Uterus (tissue), 2 donors: ENCODE data around the gene ZNF724.

ENCODE experiments used
- POLR2A ChIP-seq, 2 donors: fragments of 450-650 bp; IDR thresholded peaks; one replicate each; pipeline ENCODE4 v1.6.1; 2016; ENCODE audit warnings: antibody characterized with exemption in 2 of 2, mild to moderate bottlenecking in 1 of 2, moderate library complexity in 1 of 2
- TF ChIP-seq, protein P1 (sequence below), 4 experiments: fragments of 200-600 bp in 2 of 4; fragments of 450-650 bp in 2 of 4; sonication (generic) in 2 of 4; IDR thresholded peaks; one replicate each; pipeline ENCODE4 v1.5.1; 2016 to 2019; ENCODE audit warnings: antibody characterized with exemption in 4 of 4, mild to moderate bottlenecking in 2 of 4, moderate library complexity in 1 of 4

GRCh38 chr19:23249911-23250649 lies at the start of gene ZNF724:
- TF ChIP-seq, protein P1, sequence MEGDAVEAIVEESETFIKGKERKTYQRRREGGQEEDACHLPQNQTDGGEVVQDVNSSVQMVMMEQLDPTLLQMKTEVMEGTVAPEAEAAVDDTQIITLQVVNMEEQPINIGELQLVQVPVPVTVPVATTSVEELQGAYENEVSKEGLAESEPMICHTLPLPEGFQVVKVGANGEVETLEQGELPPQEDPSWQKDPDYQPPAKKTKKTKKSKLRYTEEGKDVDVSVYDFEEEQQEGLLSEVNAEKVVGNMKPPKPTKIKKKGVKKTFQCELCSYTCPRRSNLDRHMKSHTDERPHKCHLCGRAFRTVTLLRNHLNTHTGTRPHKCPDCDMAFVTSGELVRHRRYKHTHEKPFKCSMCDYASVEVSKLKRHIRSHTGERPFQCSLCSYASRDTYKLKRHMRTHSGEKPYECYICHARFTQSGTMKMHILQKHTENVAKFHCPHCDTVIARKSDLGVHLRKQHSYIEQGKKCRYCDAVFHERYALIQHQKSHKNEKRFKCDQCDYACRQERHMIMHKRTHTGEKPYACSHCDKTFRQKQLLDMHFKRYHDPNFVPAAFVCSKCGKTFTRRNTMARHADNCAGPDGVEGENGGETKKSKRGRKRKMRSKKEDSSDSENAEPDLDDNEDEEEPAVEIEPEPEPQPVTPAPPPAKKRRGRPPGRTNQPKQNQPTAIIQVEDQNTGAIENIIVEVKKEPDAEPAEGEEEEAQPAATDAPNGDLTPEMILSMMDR (IDR thresholded peaks at IDR 0.05), result no peak
- TF ChIP-seq POLR2A (IDR thresholded peaks at IDR 0.05), result no peak
